ENCODE results near the gene LIN54.

DNA sequence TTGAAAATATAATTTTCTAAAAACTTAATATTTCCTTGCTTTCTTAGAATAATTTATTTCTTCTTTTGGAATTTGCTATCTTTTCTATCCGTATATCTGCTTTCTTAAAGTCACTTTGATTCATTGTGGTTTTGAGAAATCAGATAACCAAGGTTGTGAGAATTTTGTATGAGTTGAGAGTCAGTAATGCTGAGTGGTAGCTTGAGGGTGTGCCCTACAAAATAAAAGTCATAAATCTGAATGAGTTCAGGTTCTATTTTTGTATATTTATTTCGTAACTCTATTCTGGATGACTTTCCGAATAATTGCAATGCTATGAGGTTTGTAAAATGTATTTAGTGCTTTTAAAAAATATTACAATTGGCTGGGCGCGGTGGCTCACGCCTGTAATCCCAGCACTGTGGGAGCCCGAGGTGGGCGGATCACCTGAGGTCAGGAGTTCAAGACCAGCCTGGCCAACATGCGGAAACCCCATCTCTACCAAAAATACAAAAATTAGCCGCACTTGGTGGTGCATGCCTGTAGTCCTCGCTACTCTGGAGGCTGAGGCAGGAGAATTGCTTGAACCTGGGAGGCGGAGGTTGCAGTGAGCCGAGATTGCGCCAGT lies 33.3 kb upstream of the LIN54 start:
- TF ChIP-seq POLR2A (IDR thresholded peaks at IDR 0.05), result no peak
- TF ChIP-seq CTCF (IDR thresholded peaks at IDR 0.05 in 8 of 11, conservative IDR thresholded peaks at IDR 0.05 in 3 of 11), result no peak
- TF ChIP-seq POLR2AphosphoS5 (IDR thresholded peaks at IDR 0.05), result no peak

Data from spleen (tissue), 7 donors.